ENCODE data around the gene CSF1R. TPM values are rescaled to one million over a fixed set of nuclear protein-coding genes. Genes with fewer than 3 reads are reported as not detected.

The CSF1R gene
- total RNA-seq, 2 experiments from 2014 or later = 3.4 to 3.6 TPM

Other genes starting within 250 kb of the CSF1R start
- gene PDE6A, start 141.8 kb downstream of the CSF1R start, total RNA-seq = not detected
- 1 to 10 TPM; 8.6 to 9.7 TPM for gene SLC26A2, start 125.8 kb downstream of the CSF1R start, total RNA-seq
- gene TIGD6, start 85.9 kb downstream of the CSF1R start, total RNA-seq = 1 to 10 TPM; 2.6 to 3.4 TPM
- 10 to 100 TPM; 36.3 to 41.3 TPM for gene HMGXB3, start 85.8 kb downstream of the CSF1R start, total RNA-seq
- gene PDGFRB, start 69.3 kb upstream of the CSF1R start, total RNA-seq = 10 to 100 TPM; 33.4 to 41.5 TPM
- not detected for gene CDX1, start 80.2 kb upstream of the CSF1R start, total RNA-seq
- gene SLC6A7, start 103.5 kb upstream of the CSF1R start, total RNA-seq = not detected
- gene CAMK2A, start 203.2 kb upstream of the CSF1R start, total RNA-seq = not detected
- not detected for gene ARSI, start 216.4 kb upstream of the CSF1R start, total RNA-seq